Raji (cell line): ENCODE results near the gene FNDC3B.

Experiments
- POLR2A ChIP-seq: IDR thresholded peaks from 2 replicates; pipeline ENCODE4 v1.6.1; 2011; ENCODE audit warnings: low read depth, low read length, control low read depth; ENCODE audit not compliant: insufficient read depth

FNDC3B gene

DNA sequence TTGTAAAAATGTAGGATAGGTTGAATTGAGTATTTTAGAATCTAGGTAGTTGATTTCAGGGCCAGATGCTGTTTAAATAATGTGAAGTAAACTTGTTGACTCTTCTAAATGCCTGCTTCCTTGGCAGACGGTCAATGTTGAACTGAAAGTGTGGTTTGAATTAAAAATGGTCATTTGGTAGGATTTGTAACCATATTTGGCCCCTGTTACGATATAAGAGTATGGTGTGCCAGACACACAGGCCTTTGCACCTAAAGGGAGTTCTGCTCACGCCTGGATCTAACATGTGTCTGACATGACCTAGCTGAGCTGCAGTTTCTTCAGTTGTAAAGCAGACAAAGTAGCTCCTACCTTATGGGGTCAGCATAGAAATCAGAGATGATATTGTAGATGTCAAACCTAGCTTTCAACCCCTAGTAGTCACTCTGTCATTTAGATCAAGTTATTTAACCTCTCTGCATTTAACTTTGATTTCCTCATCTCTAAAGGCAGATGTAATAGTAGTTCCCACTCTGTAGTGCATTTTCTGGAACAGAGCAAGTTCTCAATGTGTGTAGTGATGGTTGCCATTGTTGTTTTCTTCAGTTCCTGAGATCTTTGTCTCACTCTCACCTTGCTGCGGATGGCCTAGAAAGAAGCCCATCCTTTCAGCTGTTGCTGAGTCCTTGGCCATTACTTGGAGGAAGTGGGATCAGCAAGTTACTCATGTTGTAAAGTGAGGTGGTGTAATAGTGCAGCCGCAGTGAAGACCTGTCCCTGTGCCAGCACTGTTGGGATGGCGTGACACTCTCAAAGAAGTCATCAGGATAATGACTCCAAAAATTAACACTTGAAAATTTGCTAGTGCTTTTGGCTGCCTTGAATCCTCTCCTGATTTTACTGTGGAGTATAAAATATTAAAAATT lies 318.7 kb downstream of the FNDC3B start:
- TF ChIP-seq POLR2A, result no peak

DNA sequence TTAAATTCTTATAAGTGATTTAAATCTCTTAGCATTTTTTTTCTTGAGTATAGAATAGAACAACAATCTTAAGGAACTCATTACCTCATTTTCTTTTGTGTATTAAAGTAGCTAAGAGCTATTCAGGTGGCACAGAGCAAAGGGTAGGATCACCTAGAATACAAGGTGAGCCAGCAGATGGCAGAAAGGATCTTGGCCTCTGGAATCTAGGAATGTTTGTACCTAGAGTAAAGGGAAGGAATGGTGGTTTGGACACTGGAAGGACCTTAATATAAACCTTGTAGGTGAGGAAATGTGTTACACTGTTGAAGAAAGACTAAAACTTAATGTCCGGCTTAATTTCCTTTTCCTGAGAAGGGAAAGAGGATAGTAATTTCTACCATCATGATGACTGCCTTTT lies 319.9 kb downstream of the FNDC3B start:
- no peak for TF ChIP-seq POLR2A

DNA sequence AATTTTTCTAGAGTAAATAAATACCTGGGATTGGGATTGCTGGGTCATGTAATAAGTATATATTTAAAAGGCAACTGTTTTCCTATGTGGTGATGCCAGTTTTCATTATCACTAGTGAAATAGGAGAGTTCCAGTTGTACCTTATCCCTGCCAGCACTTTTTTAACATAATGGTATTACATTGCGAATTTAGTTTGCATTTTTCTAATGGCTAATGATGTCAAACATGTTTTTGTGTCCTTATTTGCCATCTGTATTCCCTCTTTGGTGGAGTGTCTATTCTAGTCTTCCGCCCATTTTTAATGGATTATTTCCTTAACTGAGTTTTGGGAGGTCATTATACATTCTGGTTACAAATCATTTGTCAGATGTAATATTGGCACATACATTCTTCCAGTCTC lies 320.6 kb downstream of the FNDC3B start:
- no peak for TF ChIP-seq POLR2A

DNA sequence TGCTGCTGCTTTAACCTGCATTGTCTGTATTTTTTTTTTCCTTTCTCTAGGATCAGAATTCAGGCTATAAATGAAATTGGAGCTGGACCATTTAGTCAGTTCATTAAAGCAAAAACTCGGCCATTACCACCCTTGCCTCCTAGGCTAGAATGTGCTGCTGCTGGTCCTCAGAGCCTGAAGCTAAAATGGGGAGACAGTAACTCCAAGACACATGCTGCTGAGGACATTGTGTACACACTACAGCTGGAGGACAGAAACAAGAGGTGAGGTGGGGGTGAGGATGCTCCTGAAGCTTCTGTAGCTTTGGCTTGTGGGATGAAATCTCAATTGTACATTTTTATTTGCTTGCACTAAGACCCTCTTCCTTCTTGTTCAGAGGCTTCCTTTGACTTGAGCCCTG lies 323.2 kb downstream of the FNDC3B start:
- TF ChIP-seq POLR2A, result no peak

DNA sequence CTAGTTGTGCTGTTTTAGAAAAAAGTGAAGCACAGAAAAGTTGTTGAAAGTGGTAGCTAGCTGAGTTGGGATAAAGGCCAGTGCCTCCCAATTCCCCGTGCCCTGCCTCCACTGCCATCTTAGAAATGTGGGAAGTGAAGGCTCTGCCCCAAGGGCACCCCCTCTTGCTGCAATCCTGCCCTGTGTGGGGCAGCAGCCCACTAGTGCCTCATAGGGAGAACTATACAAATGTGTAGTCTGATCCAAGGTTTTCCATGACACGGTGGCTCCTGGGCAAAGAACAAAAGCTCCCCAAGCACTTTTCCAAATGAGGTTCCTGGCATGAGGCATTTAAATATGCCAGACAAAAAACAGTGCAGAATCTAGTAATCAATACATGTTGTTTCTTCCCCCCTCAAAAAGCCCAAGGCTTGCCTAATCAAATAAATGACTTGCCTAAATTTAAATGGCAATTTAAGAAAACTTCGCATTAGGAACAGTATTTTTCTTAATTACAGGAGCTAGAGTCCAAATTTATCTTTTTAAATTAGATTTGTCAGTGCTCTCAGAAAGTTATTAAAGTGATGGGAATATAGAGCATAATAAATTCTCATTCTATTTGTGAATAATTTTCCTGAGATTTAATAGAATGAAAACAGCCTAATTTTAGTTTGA lies 325.1 kb downstream of the FNDC3B start:
- TF ChIP-seq POLR2A, result no peak

DNA sequence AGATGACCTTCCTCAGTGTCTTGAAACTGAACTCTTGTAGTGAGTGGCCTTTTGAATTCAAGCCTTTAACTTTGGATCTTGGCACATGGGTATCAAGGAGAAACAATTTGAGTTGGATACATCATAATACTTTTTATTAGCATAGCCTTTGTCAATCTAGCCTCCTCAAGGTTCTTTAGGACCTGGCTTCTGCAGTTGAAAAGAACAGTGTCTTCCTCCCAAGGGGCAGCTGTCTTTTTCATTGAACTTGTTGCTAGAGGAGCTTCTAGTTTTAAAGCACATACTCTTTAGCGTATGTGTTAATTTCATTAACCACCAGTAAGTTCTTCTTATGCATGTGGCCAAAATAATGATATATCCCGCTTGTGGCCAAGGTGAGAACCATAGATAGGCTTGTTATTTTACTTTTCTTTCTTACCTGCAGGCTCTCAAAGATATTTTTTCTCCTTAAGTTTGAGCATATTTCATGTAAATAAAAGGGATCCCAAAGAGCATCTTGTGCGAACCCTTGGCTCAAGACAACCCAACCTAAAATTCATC lies 325.7 kb downstream of the FNDC3B start:
- TF ChIP-seq POLR2A, result no peak

DNA sequence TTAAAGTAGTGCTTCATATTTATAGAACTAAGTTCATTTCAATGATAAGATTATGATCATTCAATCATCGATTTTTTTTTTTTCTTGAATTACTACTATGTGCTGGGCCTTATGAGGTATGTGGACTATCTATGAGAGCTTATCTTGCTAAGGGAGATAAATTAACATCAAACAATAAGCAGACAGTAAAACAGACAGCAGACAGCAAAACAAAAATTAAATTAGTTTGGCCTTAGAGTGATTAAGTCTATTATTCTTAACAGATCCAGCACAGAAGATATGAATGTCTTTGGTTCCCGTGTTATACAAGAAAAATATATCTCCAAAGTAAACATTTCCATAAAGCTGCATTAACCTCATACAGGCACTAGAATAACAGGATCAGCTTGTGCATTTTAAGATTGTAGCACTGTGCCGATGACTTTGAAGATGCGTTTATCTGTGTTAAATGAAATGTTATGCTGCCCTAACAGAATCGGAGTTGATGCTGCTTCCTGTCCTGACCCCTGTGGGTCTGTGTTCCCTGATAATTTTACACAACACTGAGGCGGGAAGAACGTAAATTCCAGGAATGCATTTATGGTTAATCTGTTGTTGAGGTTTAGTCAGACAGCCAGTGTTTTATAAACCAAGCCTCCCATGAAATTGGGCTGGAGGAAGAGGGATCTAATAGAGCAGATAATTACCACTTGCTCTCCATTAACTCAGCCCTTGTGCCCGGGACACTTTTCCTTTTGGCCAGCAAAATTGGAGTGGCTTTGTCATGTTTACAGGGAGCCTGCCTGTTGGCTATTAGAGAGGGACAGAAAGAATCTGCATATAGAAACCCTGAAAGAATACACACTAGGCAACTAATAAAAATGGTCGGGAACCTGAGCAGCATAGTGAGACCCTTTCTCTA lies 328.1 kb downstream of the FNDC3B start:
- no peak for TF ChIP-seq POLR2A

DNA sequence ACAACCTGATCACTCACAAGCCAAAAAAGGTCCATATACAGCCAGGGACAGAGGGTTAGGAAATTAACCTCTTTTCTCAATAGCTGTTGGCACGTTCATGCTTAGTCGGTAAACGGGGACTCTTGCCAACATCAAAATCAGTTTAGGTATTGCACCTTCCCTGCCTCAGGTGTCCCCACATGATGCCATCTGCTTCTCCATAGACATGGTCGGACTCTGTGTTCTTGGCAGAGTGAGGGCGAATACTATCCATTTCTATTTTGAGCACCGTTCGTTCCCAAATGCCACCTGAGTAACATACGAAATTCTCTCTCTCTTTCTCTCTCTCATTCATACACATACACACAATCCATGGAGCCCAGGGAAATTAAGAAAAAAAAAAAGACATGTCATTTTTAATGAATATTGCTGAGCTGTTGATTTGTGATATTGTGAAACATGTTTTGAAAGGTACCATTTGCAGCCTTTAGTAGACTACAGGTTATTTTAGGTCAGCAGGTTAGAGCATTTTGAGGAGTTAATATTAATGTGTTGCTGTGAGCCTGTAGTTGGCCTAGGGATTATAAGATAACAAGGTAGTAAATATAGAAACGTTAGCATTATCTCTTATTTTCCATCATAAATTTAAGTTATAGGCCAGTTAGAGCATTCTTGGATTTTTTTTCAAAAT lies 330.3 kb downstream of the FNDC3B start:
- no peak for TF ChIP-seq POLR2A

DNA sequence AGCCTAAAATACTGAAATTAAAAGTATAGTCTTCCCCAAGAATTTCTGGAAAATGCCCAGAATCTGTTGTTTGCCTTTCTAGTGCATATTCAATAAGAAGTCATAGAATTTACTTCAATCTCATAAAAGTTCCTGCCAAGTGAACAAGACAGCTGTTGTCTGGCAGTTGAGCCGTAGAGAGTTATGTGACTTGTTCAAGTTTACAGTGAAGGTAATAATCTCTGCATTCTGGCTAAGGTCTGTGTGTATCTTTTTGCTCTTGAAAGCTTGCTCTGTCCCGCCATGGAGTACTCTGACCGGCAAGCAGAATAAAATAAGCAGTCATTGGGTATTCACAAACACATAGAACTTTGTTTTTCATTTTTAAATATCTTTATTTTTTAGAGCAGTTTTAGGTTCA lies 331.0 kb downstream of the FNDC3B start:
- no peak for TF ChIP-seq POLR2A

DNA sequence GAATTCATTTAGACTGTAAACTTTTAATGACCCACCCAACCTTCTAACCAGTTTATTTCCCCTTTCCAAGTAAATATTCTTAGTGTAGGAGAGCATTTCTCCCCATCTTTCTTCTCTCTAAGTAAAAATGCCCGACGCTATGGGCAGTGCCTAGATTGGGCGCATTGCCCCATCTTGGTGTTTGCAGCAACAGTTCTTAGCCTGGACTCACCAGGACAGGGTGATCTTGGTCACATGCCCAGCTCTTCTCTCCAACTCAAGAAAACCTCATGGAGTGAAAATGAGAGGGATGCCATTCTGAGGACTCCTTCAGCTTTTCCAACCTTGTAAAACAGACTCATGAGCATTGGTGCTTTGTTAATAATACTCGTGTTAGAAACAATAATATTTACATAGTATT lies 332.2 kb downstream of the FNDC3B start:
- no peak for TF ChIP-seq POLR2A

DNA sequence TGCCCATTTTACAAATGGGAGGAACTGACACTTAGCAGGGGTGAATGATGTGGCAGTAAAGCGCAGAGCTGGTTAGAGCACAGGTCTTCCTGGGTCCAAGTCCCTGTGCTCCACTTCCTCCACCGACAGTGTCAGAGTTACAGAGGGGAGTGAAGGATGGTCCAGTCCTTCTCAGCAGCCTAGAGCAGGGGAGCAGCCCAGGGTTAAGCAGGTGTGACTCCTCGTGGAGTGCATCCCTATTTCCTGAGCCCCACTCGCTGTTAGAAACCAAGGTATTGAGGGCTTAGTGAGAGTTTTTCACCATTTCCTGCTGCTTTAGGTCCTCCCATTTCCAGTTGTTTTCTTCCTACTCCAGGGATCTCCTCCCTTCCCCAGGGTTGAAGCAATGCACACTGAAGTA lies 333.5 kb downstream of the FNDC3B start:
- TF ChIP-seq POLR2A, result no peak

DNA sequence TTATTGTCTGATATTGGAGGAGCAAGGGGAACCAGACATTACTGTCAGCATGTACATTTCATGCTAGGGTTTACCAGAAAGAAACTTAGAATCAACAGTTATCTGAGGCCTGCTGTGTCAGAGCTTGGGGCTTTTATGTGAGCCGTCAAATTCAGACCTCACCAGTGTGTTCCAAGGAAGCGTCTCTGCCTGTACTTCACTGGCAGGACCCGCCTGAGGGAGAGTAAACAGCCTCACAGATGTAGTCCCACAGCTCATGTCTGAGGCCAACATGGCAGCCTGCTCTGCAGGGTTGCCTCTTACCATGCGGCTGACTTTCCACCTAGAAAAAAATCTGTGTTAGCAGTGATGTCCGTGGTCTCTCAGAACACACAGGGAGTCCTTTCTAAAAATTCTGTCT lies 334.5 kb downstream of the FNDC3B start:
- no peak for TF ChIP-seq POLR2A

DNA sequence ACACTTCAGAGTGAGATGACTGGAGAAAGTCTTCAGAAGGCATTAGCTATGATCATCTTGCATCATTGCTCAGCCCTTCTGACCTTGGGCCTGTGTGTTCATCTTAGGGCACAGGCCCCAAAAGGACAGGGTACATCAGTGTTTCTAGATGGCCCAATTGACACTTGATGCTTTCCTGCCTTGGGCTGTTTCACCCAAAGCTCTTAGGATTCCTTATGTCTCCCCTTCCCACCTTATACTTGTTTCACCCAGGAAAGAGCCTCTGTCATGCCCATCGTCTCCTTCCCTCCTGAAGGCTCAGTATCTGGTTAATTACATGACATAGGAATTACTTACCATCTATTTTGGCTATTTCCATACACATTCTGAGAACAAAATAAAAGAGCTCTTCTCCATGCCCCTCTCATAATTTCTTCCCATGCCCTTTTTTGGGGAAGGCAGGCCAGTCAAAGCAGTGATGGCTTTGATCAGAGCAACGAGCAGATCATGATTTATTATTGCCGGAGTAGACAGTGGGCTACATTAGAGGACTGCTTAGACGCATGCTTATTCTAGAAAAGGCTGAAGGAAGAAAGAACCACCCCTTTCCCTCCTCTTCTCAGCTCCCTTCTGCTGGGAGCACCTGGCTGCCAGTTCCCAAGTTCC lies 335.9 kb downstream of the FNDC3B start:
- TF ChIP-seq POLR2A, result no peak

DNA sequence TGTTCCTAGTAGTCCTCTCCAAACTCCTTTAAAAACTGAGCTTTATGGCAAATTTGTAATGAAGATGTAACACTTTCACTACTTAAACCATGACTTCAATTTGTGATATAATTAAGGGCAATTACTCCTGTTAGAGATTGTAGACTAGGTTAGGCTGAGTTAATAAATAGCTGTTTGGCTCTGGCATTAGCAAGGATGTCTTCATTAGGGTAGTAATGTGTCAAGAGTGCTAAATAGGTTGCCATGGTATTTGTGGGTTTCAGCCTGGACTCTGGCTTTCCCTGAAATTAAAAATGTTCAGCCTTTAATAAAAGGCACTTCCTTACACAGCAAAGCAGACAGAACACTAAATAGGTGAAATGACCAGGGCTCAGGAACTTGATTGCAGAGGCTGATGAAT lies 337.0 kb downstream of the FNDC3B start:
- TF ChIP-seq POLR2A, result no peak
